Activated CD8-positive, alpha-beta memory T cell treated with anti-CD3 and anti-CD28 coated beads, Interleukin-2, amount 50 U/mL, for 24 hours (primary cell): ENCODE results near the gene TPK1.
"Not testable (repeated sequence)": the region's sequence is repeated elsewhere in the genome, so short reads cannot be mapped to it uniquely, and the experiment has no call there.

Experiments
- DNase-seq: peaks from one replicate; pipeline ENCODE4 v3.0.0-alpha.2; 2020; ENCODE audit errors: extremely low read depth

The TPK1 gene

GRCh38 chr7:144822223-144822622 lies 13.6 kb downstream of the TPK1 start:
- DNase-seq = no peak

- no peak for DNase-seq
Observed at GRCh38 chr7:144821067-144821466, 14.8 kb downstream of the TPK1 start.

- no peak for DNase-seq
Observed at GRCh38 chr7:144820552-144820951, 15.3 kb downstream of the TPK1 start.

- no peak for DNase-seq
Observed at GRCh38 chr7:144819566-144819965, 16.3 kb downstream of the TPK1 start.

GRCh38 chr7:144818511-144818910 lies 17.3 kb downstream of the TPK1 start:
- no peak for DNase-seq

- DNase-seq = no peak
Observed at GRCh38 chr7:144817001-144817400, 18.9 kb downstream of the TPK1 start.

- no peak for DNase-seq
Observed at GRCh38 chr7:144814299-144814698, 21.6 kb downstream of the TPK1 start.

- no peak for DNase-seq
Observed at GRCh38 chr7:144812379-144813283, 23.2 kb downstream of the TPK1 start.

GRCh38 chr7:144805627-144806239 lies 30.1 kb downstream of the TPK1 start:
- DNase-seq = no peak

GRCh38 chr7:144800678-144801436 lies 35.0 kb downstream of the TPK1 start:
- not testable (repeated sequence) for DNase-seq

- DNase-seq = no peak
Observed at GRCh38 chr7:144796919-144797318, 38.9 kb downstream of the TPK1 start.

GRCh38 chr7:144792050-144792449 lies 43.8 kb downstream of the TPK1 start:
- DNase-seq = no peak

- no peak for DNase-seq
Observed at GRCh38 chr7:144791488-144791887, 44.4 kb downstream of the TPK1 start.

GRCh38 chr7:144787127-144787526 lies 48.7 kb downstream of the TPK1 start:
- no peak for DNase-seq

- DNase-seq = no peak
Observed at GRCh38 chr7:144786522-144786921, 49.3 kb downstream of the TPK1 start.

- no peak for DNase-seq
Observed at GRCh38 chr7:144786079-144786478, 49.8 kb downstream of the TPK1 start.

- DNase-seq = no peak
Observed at GRCh38 chr7:144785521-144785920, 50.3 kb downstream of the TPK1 start.

- DNase-seq = no peak
Observed at GRCh38 chr7:144784943-144785342, 50.9 kb downstream of the TPK1 start.

- no peak for DNase-seq
Observed at GRCh38 chr7:144784441-144784840, 51.4 kb downstream of the TPK1 start.

GRCh38 chr7:144782883-144783282 lies 53.0 kb downstream of the TPK1 start:
- no peak for DNase-seq

- no peak for DNase-seq
Observed at GRCh38 chr7:144780071-144780608, 55.7 kb downstream of the TPK1 start.

- DNase-seq = not testable (repeated sequence)
Observed at GRCh38 chr7:144777889-144778288, 58.0 kb downstream of the TPK1 start.
